Right atrium auricular region (tissue), 2 donors: ENCODE data around the gene MAML2. TPM values are rescaled to one million over a fixed set of nuclear protein-coding genes. Genes with fewer than 3 reads are reported as not detected.

ENCODE experiments used
- DNase-seq: peaks from one replicate; pipeline ENCODE4 v3.0.0-alpha.2; 2019; ENCODE audit warnings: low spot score
- H3K27ac ChIP-seq, 2 donors: fragments of 200-600 bp; sonication (generic); 1 replicate in 1 of 2; 2 replicates in 1 of 2; pipeline ENCODE4 v1.5.1; 2016 to 2019
- H3K27me3 ChIP-seq, 2 donors: fragments of 200-600 bp; sonication (generic); one replicate each; pipeline versions ENCODE4 v1.5.1 to v1.6.0; 2017 to 2019
- H3K36me3 ChIP-seq: fragments of 200-600 bp; sonication (generic); one replicate; pipeline ENCODE4 v1.5.1; 2016
- H3K4me1 ChIP-seq, 2 donors: fragments of 200-600 bp; sonication (generic); one replicate each; pipeline versions ENCODE4 v1.5.1 to v1.6.0; 2017 to 2019
- H3K4me3 ChIP-seq, 2 donors: fragments of 200-600 bp; sonication (generic); 1 replicate in 1 of 2; 2 replicates in 1 of 2; pipeline ENCODE4 v1.5.1; 2017 to 2019; ENCODE audit warnings: mild to moderate bottlenecking in 1 of 2, moderate library complexity in 1 of 2
- H3K9me3 ChIP-seq, 2 donors: fragments of 200-600 bp; sonication (generic); one replicate each; pipeline ENCODE4 v1.5.1; 2019
- CTCF ChIP-seq, 2 donors: fragments of 200-600 bp; sonication (generic); IDR thresholded peaks; one replicate each; pipeline ENCODE4 v1.5.1; 2019; ENCODE audit warnings: antibody characterized with exemption in 2 of 2
- total RNA-seq, 2 donors: library from RNA; depleted of rRNA; stranded (reverse); fragments of >200 nt; gene quantifications; one replicate each; pipeline ENCODE4 v1.1.0, GENCODE V29; 2016

Gene MAML2
- total RNA-seq, 2 donors from 2014 or later: 7.6 to 16.6 TPM

- no peaks in the 10 kb centered on the region for H3K9me3 ChIP-seq
- peaks cover 0 to 34% of the 10 kb centered on the region in 2 donors for H3K4me1 ChIP-seq
- no peak overlapping the region for H3K4me3 ChIP-seq
- no peaks in the 10 kb centered on the region for H3K27me3 ChIP-seq
- peak overlapping the region; percentile 64 to 76 for H3K27ac ChIP-seq
- no peak for DNase-seq
- no peaks in the 10 kb centered on the region for H3K36me3 ChIP-seq
- no peak for TF ChIP-seq CTCF (IDR thresholded peaks at IDR 0.05)
Observed at GRCh38 chr11:96228910-96229309, 114.1 kb downstream of the MAML2 start.

GRCh38 chr11:96228473-96228891 is 114.5 kb downstream of the MAML2 start:
- H3K9me3 ChIP-seq: no peaks in the 10 kb centered on the region
- peaks cover 0 to 34% of the 10 kb centered on the region in 2 donors for H3K4me1 ChIP-seq
- H3K27me3 ChIP-seq: no peaks in the 10 kb centered on the region
- H3K4me3 ChIP-seq: no peak overlapping the region
- peak; percentile 87 for DNase-seq
- H3K36me3 ChIP-seq: no peaks in the 10 kb centered on the region
- no peak for TF ChIP-seq CTCF (IDR thresholded peaks at IDR 0.05)
- peak overlapping the region; percentile 64 to 76 for H3K27ac ChIP-seq

- Histone ChIP-seq H3K4me3 (no peak overlapping the region), H3K36me3 (no peaks in the 10 kb centered on the region), H3K9me3 (no peaks in the 10 kb centered on the region), H3K27me3 (no peaks in the 10 kb centered on the region), H3K4me1 (peaks cover 0 to 37% of the 10 kb centered on the region in 2 donors), H3K27ac (no peak overlapping the region)
- no peak for TF ChIP-seq CTCF (IDR thresholded peaks at IDR 0.05)
- no peak for DNase-seq
Observed at GRCh38 chr11:96227244-96227643, 115.8 kb downstream of the MAML2 start.

GRCh38 chr11:96223083-96223482 is 119.9 kb downstream of the MAML2 start:
- no peak for DNase-seq
- Histone ChIP-seq H3K27ac (no peak overlapping the region), H3K27me3 (no peaks in the 10 kb centered on the region), H3K9me3 (no peaks in the 10 kb centered on the region), H3K36me3 (no peaks in the 10 kb centered on the region), H3K4me1 (peaks cover 0 to 50% of the 10 kb centered on the region in 2 donors), H3K4me3 (no peak overlapping the region)
- no peak for TF ChIP-seq CTCF (IDR thresholded peaks at IDR 0.05)

- Histone ChIP-seq H3K27ac (no peak overlapping the region), H3K4me1 (peaks cover 0 to 50% of the 10 kb centered on the region in 2 donors), H3K36me3 (no peaks in the 10 kb centered on the region), H3K4me3 (no peak overlapping the region), H3K9me3 (no peaks in the 10 kb centered on the region), H3K27me3 (no peaks in the 10 kb centered on the region)
- TF ChIP-seq CTCF (IDR thresholded peaks at IDR 0.05): no peak
- no peak for DNase-seq
Observed at GRCh38 chr11:96222102-96222501, 120.9 kb downstream of the MAML2 start.
